Measurements from ENCODE around the gene SERGEF.

SERGEF gene

GRCh38 chr11:17921659-17922415 lies 91.0 kb downstream of the SERGEF start:
- Histone ChIP-seq H3K27me3 (ENCODE audit: control insufficient read depth, insufficient read depth, low read length) (no peaks in the 10 kb centered on the region), H3K9ac (ENCODE audit: low read depth, low read length) (no peak overlapping the region), H3K4me3 (ENCODE audit: low read depth, low read length) (no peak overlapping the region), H3K4me1 (ENCODE audit: control insufficient read depth, insufficient read depth, low read length) (peaks cover 19% of the 10 kb centered on the region), H3K9me3 (ENCODE audit: control insufficient read depth, insufficient read depth, low read length) (no peaks in the 10 kb centered on the region), H3K36me3 (ENCODE audit: control insufficient read depth, insufficient read depth, low read length) (no peaks in the 10 kb centered on the region)

- Histone ChIP-seq H3K9ac (ENCODE audit: low read depth, low read length) (no peak overlapping the region), H3K4me1 (ENCODE audit: control insufficient read depth, insufficient read depth, low read length) (peaks cover 19% of the 10 kb centered on the region), H3K9me3 (ENCODE audit: control insufficient read depth, insufficient read depth, low read length) (no peaks in the 10 kb centered on the region), H3K27me3 (ENCODE audit: control insufficient read depth, insufficient read depth, low read length) (no peaks in the 10 kb centered on the region), H3K36me3 (ENCODE audit: control insufficient read depth, insufficient read depth, low read length) (no peaks in the 10 kb centered on the region), H3K4me3 (ENCODE audit: low read depth, low read length) (no peak overlapping the region)
Observed at GRCh38 chr11:17918049-17918605, 94.7 kb downstream of the SERGEF start.

- Histone ChIP-seq H3K9ac (ENCODE audit: low read depth, low read length) (no peak overlapping the region), H3K9me3 (ENCODE audit: control insufficient read depth, insufficient read depth, low read length) (no peaks in the 10 kb centered on the region), H3K4me3 (ENCODE audit: low read depth, low read length) (no peak overlapping the region), H3K36me3 (ENCODE audit: control insufficient read depth, insufficient read depth, low read length) (no peaks in the 10 kb centered on the region), H3K4me1 (ENCODE audit: control insufficient read depth, insufficient read depth, low read length) (peaks cover 19% of the 10 kb centered on the region), H3K27me3 (ENCODE audit: control insufficient read depth, insufficient read depth, low read length) (no peaks in the 10 kb centered on the region)
Observed at GRCh38 chr11:17917556-17917955, 95.3 kb downstream of the SERGEF start.

- Histone ChIP-seq H3K9ac (ENCODE audit: low read depth, low read length) (no peak overlapping the region), H3K36me3 (ENCODE audit: control insufficient read depth, insufficient read depth, low read length) (no peaks in the 10 kb centered on the region), H3K9me3 (ENCODE audit: control insufficient read depth, insufficient read depth, low read length) (no peaks in the 10 kb centered on the region), H3K4me3 (ENCODE audit: low read depth, low read length) (no peak overlapping the region), H3K27me3 (ENCODE audit: control insufficient read depth, insufficient read depth, low read length) (no peaks in the 10 kb centered on the region), H3K4me1 (ENCODE audit: control insufficient read depth, insufficient read depth, low read length) (peaks cover 14% of the 10 kb centered on the region)
Observed at GRCh38 chr11:17915500-17916143, 97.2 kb downstream of the SERGEF start.

- H3K4me1 ChIP-seq (ENCODE audit: control insufficient read depth, insufficient read depth, low read length): peaks cover 14% of the 10 kb centered on the region
- no peak overlapping the region for H3K4me3 ChIP-seq (ENCODE audit: low read depth, low read length)
- H3K9me3 ChIP-seq (ENCODE audit: control insufficient read depth, insufficient read depth, low read length): no peaks in the 10 kb centered on the region
- H3K27me3 ChIP-seq (ENCODE audit: control insufficient read depth, insufficient read depth, low read length): no peaks in the 10 kb centered on the region
- H3K9ac ChIP-seq (ENCODE audit: low read depth, low read length): no peak overlapping the region
- H3K36me3 ChIP-seq (ENCODE audit: control insufficient read depth, insufficient read depth, low read length): no peaks in the 10 kb centered on the region
Observed at GRCh38 chr11:17914957-17915356, 97.9 kb downstream of the SERGEF start.

GRCh38 chr11:17907046-17907445 lies 105.8 kb downstream of the SERGEF start:
- Histone ChIP-seq H3K9me3 (ENCODE audit: control insufficient read depth, insufficient read depth, low read length) (no peaks in the 10 kb centered on the region), H3K4me3 (ENCODE audit: low read depth, low read length) (no peak overlapping the region), H3K4me1 (ENCODE audit: control insufficient read depth, insufficient read depth, low read length) (peaks cover 5% of the 10 kb centered on the region), H3K9ac (ENCODE audit: low read depth, low read length) (no peak overlapping the region), H3K36me3 (ENCODE audit: control insufficient read depth, insufficient read depth, low read length) (no peaks in the 10 kb centered on the region), H3K27me3 (ENCODE audit: control insufficient read depth, insufficient read depth, low read length) (no peaks in the 10 kb centered on the region)

- Histone ChIP-seq H3K36me3 (ENCODE audit: control insufficient read depth, insufficient read depth, low read length) (no peaks in the 10 kb centered on the region), H3K9ac (ENCODE audit: low read depth, low read length) (no peak overlapping the region), H3K27me3 (ENCODE audit: control insufficient read depth, insufficient read depth, low read length) (no peaks in the 10 kb centered on the region), H3K4me1 (ENCODE audit: control insufficient read depth, insufficient read depth, low read length) (peaks cover 5% of the 10 kb centered on the region), H3K9me3 (ENCODE audit: control insufficient read depth, insufficient read depth, low read length) (no peaks in the 10 kb centered on the region), H3K4me3 (ENCODE audit: low read depth, low read length) (no peak overlapping the region)
Observed at GRCh38 chr11:17906436-17906835, 106.4 kb downstream of the SERGEF start.

GRCh38 chr11:17905477-17905876 lies 107.4 kb downstream of the SERGEF start:
- H3K9me3 ChIP-seq (ENCODE audit: control insufficient read depth, insufficient read depth, low read length): no peaks in the 10 kb centered on the region
- no peak overlapping the region for H3K9ac ChIP-seq (ENCODE audit: low read depth, low read length)
- H3K4me3 ChIP-seq (ENCODE audit: low read depth, low read length): no peak overlapping the region
- no peaks in the 10 kb centered on the region for H3K36me3 ChIP-seq (ENCODE audit: control insufficient read depth, insufficient read depth, low read length)
- no peaks in the 10 kb centered on the region for H3K27me3 ChIP-seq (ENCODE audit: control insufficient read depth, insufficient read depth, low read length)
- H3K4me1 ChIP-seq (ENCODE audit: control insufficient read depth, insufficient read depth, low read length): peaks cover 5% of the 10 kb centered on the region

- Histone ChIP-seq H3K4me3 (ENCODE audit: low read depth, low read length) (no peak overlapping the region), H3K9me3 (ENCODE audit: control insufficient read depth, insufficient read depth, low read length) (no peaks in the 10 kb centered on the region), H3K27me3 (ENCODE audit: control insufficient read depth, insufficient read depth, low read length) (no peaks in the 10 kb centered on the region), H3K9ac (ENCODE audit: low read depth, low read length) (no peak overlapping the region), H3K36me3 (ENCODE audit: control insufficient read depth, insufficient read depth, low read length) (no peaks in the 10 kb centered on the region), H3K4me1 (ENCODE audit: control insufficient read depth, insufficient read depth, low read length) (peaks cover 10% of the 10 kb centered on the region)
Observed at GRCh38 chr11:17901481-17901880, 111.4 kb downstream of the SERGEF start.

- Histone ChIP-seq H3K9me3 (ENCODE audit: control insufficient read depth, insufficient read depth, low read length) (no peaks in the 10 kb centered on the region), H3K27me3 (ENCODE audit: control insufficient read depth, insufficient read depth, low read length) (no peaks in the 10 kb centered on the region), H3K9ac (ENCODE audit: low read depth, low read length) (no peak overlapping the region), H3K4me3 (ENCODE audit: low read depth, low read length) (no peak overlapping the region), H3K36me3 (ENCODE audit: control insufficient read depth, insufficient read depth, low read length) (no peaks in the 10 kb centered on the region), H3K4me1 (ENCODE audit: control insufficient read depth, insufficient read depth, low read length) (peaks cover 5% of the 10 kb centered on the region)
Observed at GRCh38 chr11:17898782-17899181, 114.1 kb downstream of the SERGEF start.

- no peak overlapping the region for H3K4me3 ChIP-seq (ENCODE audit: low read depth, low read length)
- H3K9ac ChIP-seq (ENCODE audit: low read depth, low read length): no peak overlapping the region
- H3K9me3 ChIP-seq (ENCODE audit: control insufficient read depth, insufficient read depth, low read length): no peaks in the 10 kb centered on the region
- no peaks in the 10 kb centered on the region for H3K27me3 ChIP-seq (ENCODE audit: control insufficient read depth, insufficient read depth, low read length)
- no peaks in the 10 kb centered on the region for H3K36me3 ChIP-seq (ENCODE audit: control insufficient read depth, insufficient read depth, low read length)
- H3K4me1 ChIP-seq (ENCODE audit: control insufficient read depth, insufficient read depth, low read length): peaks cover 5% of the 10 kb centered on the region
Observed at GRCh38 chr11:17898071-17898470, 114.8 kb downstream of the SERGEF start.

GRCh38 chr11:17897495-17897894 lies 115.4 kb downstream of the SERGEF start:
- Histone ChIP-seq H3K9me3 (ENCODE audit: control insufficient read depth, insufficient read depth, low read length) (no peaks in the 10 kb centered on the region), H3K9ac (ENCODE audit: low read depth, low read length) (no peak overlapping the region), H3K4me1 (ENCODE audit: control insufficient read depth, insufficient read depth, low read length) (peaks cover 5% of the 10 kb centered on the region)

More at GRCh38 chr11:17897495-17897894, 115.4 kb downstream of the SERGEF start:
- no peak overlapping the region for H3K4me3 ChIP-seq (ENCODE audit: low read depth, low read length)
- H3K36me3 ChIP-seq (ENCODE audit: control insufficient read depth, insufficient read depth, low read length): no peaks in the 10 kb centered on the region
- no peaks in the 10 kb centered on the region for H3K27me3 ChIP-seq (ENCODE audit: control insufficient read depth, insufficient read depth, low read length)

All from iPS-15b (cell line).